Parietal lobe (tissue), 1 donor: Measurements from ENCODE around the gene DOP1B. TPM values are rescaled to one million over a fixed set of nuclear protein-coding genes. Genes with fewer than 3 reads are reported as not detected.

Experiments used
- total RNA-seq: library from RNA; depleted of rRNA; stranded (reverse); fragments of >200 nt; gene quantifications from one replicate; pipeline ENCODE4 v1.2.3, GENCODE V29; 2014

The DOP1B gene, protein sequence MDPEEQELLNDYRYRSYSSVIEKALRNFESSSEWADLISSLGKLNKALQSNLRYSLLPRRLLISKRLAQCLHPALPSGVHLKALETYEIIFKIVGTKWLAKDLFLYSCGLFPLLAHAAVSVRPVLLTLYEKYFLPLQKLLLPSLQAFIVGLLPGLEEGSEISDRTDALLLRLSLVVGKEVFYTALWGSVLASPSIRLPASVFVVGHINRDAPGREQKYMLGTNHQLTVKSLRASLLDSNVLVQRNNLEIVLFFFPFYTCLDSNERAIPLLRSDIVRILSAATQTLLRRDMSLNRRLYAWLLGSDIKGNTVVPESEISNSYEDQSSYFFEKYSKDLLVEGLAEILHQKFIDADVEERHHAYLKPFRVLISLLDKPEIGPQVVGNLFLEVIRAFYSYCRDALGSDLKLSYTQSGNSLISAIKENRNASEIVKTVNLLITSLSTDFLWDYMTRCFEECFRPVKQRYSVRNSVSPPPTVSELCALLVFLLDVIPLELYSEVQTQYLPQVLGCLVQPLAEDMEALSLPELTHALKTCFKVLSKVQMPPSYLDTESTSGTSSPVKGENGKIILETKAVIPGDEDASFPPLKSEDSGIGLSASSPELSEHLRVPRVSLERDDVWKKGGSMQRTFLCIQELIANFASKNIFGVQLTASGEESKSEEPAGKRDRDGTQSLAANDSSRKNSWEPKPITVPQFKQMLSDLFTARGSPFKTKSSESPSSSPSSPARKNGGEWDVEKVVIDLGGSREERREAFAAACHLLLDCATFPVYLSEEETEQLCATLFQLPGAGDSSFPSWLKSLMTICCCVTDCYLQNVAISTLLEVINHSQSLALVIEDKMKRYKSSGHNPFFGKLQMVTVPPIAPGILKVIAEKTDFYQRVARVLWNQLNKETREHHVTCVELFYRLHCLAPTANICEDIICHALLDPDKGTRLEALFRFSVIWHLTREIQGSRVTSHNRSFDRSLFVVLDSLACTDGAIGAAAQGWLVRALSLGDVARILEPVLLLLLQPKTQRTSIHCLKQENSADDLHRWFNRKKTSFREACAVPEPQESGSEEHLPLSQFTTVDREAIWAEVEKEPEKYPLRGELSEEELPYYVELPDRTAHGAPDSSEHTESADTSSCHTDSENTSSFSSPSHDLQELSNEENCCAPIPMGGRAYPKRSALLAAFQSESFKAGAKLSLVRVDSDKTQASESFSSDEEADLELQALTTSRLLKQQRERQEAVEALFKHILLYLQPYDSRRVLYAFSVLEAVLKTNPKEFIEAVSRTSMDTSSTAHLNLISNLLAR (N-terminal part only)
- 72.0 TPM for total RNA-seq

DNA sequence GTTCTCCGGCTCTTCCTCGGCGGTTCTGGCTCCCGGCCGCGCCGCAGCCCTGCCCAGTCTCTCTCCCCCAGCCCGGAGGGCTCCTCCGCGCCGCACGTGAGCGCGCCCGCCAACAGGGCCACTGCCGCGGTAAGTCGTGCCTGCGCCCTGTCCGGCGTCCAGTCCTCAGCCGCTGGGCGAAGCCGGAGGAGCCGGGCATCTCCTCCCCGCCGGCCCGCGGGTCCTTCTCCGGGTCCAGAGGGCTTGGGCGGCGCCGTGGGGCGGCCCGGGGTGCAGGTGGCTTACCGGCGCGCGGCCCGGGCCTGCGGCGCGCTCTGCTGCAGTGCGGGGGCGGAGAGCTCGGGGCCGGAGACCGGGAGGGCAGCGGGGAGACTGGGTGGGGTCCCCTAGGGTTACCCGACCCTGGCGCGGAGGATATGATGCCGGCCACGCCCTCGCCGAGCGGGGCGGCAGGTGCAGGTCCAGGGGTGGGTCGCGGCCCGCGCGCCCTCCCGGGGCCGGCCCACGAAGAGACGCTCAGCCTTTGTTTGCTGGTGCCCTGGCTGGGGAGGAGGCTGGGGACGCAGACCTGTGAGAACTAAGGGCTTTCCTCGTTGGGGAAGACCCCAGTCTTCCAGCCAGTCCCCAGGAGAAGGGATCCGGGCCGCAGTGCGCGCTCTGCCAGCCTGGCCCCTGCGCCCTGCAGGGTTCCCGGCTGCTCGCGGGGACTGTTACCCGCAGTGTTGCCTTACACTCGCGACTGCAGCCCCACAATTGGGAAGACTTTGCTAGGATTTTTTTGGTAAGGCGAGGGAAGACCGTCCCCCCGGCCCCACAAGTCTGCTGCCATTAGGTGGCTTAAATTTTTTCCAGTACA lies at the start of gene DOP1B:
Gene DOP1B (plus strand): TSS at position 10 of the 856 bp plus-strand sequence. CDS start 7,910 bp downstream, outside the sequence.

DNA sequence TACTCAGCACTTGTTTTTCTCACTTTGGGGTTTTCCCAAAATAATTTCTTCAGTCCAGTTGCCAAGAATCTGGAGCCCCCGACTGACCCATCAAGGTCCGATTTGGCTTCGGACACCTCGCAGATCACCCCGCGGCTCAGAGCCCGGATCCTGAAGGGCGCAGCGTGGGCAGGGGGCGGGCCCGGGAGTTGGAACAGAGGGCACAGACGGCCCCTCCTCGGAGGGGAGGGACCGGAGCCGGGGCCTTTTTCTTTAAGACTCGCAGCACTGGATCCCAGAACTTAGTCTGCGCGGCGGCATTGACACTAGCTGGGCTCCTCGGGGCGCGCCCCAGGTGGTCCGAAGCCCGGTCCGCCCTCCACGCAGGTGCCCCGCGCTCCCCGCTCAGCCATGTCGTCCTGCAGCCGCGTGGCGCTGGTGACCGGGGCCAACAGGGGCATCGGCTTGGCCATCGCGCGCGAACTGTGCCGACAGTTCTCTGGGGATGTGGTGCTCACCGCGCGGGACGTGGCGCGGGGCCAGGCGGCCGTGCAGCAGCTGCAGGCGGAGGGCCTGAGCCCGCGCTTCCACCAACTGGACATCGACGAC lies 21.7 kb upstream of the DOP1B start, which contains the start of gene CBR3:
Gene CBR3 (plus strand): TSS at position 277 of the 588 bp plus-strand sequence. CDS start 114 bp downstream, at position 391.

Other genes starting within 250 kb of the DOP1B start
- gene SETD4, start 96.3 kb upstream of the DOP1B start, total RNA-seq = 39.1 TPM
- gene CBR1, start 86.8 kb upstream of the DOP1B start, total RNA-seq = 22.8 TPM
- 2.8 TPM for gene CBR3, start 21.7 kb upstream of the DOP1B start, total RNA-seq
- gene MORC3, start 163.4 kb downstream of the DOP1B start, total RNA-seq = 124 TPM
- 1.9 TPM for gene CHAF1B, start 228.6 kb downstream of the DOP1B start, total RNA-seq